SK-N-MC (cell line): Measurements from ENCODE around the gene ANKRD35.
"Not testable (repeated sequence)": the region's sequence is repeated elsewhere in the genome, so short reads cannot be mapped to it uniquely, and the experiment has no call there.

ENCODE experiments used
- DNase-seq: peaks from one replicate; pipeline ENCODE4 v3.0.0-alpha.2; 2011; ENCODE audit warnings: low read depth, low spot score
- H3K27ac ChIP-seq: fragments of 200-600 bp; sonication (generic); 2 replicates; pipeline ENCODE4 v1.5.1; 2016; ENCODE audit warnings: mixed run types
- H3K36me3 ChIP-seq: fragments of 200-600 bp; sonication (generic); 2 replicates; pipeline ENCODE4 v1.6.1; 2017; ENCODE audit warnings: antibody characterized with exemption, low read length, mixed read lengths; ENCODE audit not compliant: insufficient read depth
- H3K4me3 ChIP-seq: fragments of 200-600 bp; sonication (generic); 2 replicates; pipeline ENCODE4 v1.5.1; 2016
- H3K9ac ChIP-seq: fragments of 200-600 bp; sonication (generic); 2 replicates; pipeline ENCODE4 v1.8.0; 2017; ENCODE audit warnings: mixed run types, mixed read lengths; ENCODE audit not compliant: insufficient read length
- H3K9me3 ChIP-seq: fragments of 200-600 bp; sonication (generic); 2 replicates; pipeline ENCODE4 v1.6.1; 2017; ENCODE audit warnings: low read depth, mild to moderate bottlenecking, antibody characterized with exemption, low read length, moderate library complexity, mixed read lengths
- EZH2 ChIP-seq: fragments of 200-600 bp; sonication (generic); IDR thresholded peaks from one replicate; pipeline ENCODE4 v1.6.1; 2017; ENCODE audit warnings: antibody characterized with exemption
- FOXP2 ChIP-seq: optimal IDR thresholded peaks from 2 replicates; pipeline ENCODE3; 2011; ENCODE audit warnings: mild to moderate bottlenecking, moderate library complexity; ENCODE audit not compliant: insufficient read depth; ENCODE audit errors: extremely low read length, control extremely low read depth
- POLR2AphosphoS5 ChIP-seq: IDR thresholded peaks from 2 replicates; pipeline ENCODE4 v1.6.1; 2012; ENCODE audit warnings: mild to moderate bottlenecking, low read depth, low read length, borderline replicate concordance

Gene ANKRD35

DNA sequence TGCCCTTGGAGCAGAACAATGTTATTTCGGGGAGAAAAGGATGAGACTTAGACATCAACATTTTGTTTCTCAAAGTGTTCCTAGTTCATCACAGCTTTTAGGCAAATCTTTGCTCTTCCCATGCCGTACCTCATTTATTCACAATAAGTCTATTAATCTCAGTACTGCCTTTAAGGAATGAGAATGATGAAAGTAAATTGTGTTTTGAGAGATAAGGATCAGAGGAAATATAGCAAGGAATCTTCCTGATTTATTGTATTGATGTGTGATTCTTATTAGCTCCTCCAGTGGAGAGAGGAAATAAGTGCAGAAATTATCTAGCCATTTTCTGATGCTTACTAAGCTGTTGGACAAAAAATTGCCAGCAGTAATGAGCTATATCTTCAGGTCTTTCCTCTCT is 59.6 kb downstream of the ANKRD35 start:
- H3K36me3 ChIP-seq: peaks cover 54% of the 10 kb centered on the region
- H3K9ac ChIP-seq: no peak overlapping the region
- TF ChIP-seq FOXP2 (no peak), EZH2 (no peak), POLR2AphosphoS5 (no peak)
- H3K9me3 ChIP-seq: no peaks in the 10 kb centered on the region
- DNase-seq: no peak
- no peak overlapping the region for H3K4me3 ChIP-seq
- H3K27ac ChIP-seq: no peak overlapping the region

DNA sequence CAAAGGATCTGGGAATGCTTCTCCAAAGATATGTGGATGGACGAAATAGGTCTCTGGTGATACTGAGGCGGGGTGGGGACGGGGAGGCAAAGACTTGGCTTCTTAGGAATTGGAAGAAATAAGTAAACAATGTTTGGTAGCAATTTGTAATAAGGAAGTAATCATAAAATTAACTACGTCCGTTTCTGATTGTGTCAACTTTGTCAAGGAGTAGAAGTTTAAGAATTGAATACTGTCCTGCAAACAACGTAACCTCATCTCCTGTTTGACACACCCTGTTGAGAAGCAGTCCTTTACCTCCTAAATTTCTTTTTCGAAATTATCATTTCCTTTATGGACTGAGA is 61.2 kb downstream of the ANKRD35 start:
- Histone ChIP-seq H3K4me3 (peak overlapping the region; percentile 97), H3K9me3 (no peaks in the 10 kb centered on the region), H3K9ac (peak overlapping the region; percentile 97), H3K27ac (peak overlapping the region; percentile 76), H3K36me3 (peaks cover 38% of the 10 kb centered on the region)
- DNase-seq: no peak
- TF ChIP-seq EZH2: no peak
- TF ChIP-seq POLR2AphosphoS5: no peak
- TF ChIP-seq FOXP2: no peak

GRCh38 chr1:145823565-145824498 is 61.8 kb downstream of the ANKRD35 start, which contains the start of the genes POLR3C and RNF115:
Gene POLR3C (plus strand): TSS chr1:145824200. CDS start chr1:145825777, 1,577 bp downstream.
Gene RNF115 (minus strand): TSS chr1:145824095. CDS start chr1:145823873, 222 bp downstream.
- Histone ChIP-seq H3K36me3 (peaks cover 32% of the 10 kb centered on the region), H3K9ac (peak within 1 kb of the TSS; percentile 97), H3K27ac (peak within 1 kb of the TSS; percentile 76), H3K9me3 (no peaks in the 10 kb centered on the region), H3K4me3 (peak within 1 kb of the TSS; percentile 97)
- TF ChIP-seq EZH2: no peak
- peak; percentile 91 for TF ChIP-seq POLR2AphosphoS5
- DNase-seq: peak; percentile 50

- not testable (repeated sequence) for H3K9ac ChIP-seq, H3K4me3 ChIP-seq, H3K27ac ChIP-seq, H3K9me3 ChIP-seq, DNase-seq
- H3K36me3 ChIP-seq: peaks cover 22% of the 10 kb centered on the region
These were observed 62.8 kb downstream of the ANKRD35 start for GRCh38 chr1:145822779-145823331.

DNA sequence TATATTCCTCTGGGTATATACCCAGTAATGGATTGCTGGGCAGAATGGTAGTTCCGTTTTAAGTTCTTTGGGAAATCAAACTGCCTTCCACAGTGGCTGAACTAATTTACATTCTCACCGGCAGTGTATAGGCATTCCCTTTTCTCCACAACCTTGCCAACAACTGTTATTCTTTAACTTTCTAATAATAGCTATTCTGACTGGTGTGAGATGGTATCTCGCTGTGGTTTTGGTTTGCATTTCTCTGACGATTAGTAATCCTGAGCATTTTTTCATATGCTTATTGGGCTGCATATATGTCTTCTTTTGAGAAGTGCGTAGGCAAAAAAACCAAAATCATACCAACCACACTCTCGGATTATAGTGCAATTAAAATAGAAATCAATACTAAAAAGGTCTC is 67.6 kb downstream of the ANKRD35 start:
- H3K27ac ChIP-seq, DNase-seq, H3K4me3 ChIP-seq, H3K36me3 ChIP-seq, H3K9ac ChIP-seq, H3K9me3 ChIP-seq: not testable (repeated sequence)
